Hepatocyte (in vitro differentiated cells): ENCODE results near the gene CDR2L. TPM values are rescaled to one million over a fixed set of nuclear protein-coding genes. Genes with fewer than 3 reads are reported as not detected.
"Not testable (repeated sequence)": the region's sequence is repeated elsewhere in the genome, so short reads cannot be mapped to it uniquely, and the experiment has no call there.

Experiments used
- DNase-seq: peaks from one replicate; pipeline ENCODE4 v3.0.0-alpha.2; 2016; ENCODE audit warnings: low spot score
- H2AFZ ChIP-seq: fragments of 200-600 bp; sonication (generic); 2 replicates; pipeline ENCODE4 v1.6.0; 2016; ENCODE audit warnings: antibody characterized with exemption, mild to moderate bottlenecking
- H3K27ac ChIP-seq: fragments of 200-600 bp; sonication (generic); 2 replicates; pipeline ENCODE4 v1.5.1; 2016; ENCODE audit warnings: mild to moderate bottlenecking
- H3K27me3 ChIP-seq: fragments of 200-600 bp; sonication (generic); 2 replicates; pipeline ENCODE4 v1.6.1; 2016
- H3K36me3 ChIP-seq: fragments of 200-600 bp; sonication (generic); replicated peaks from 2 replicates; pipeline ENCODE4 v1.5.1; 2016; ENCODE audit warnings: low read depth; ENCODE audit not compliant: insufficient read depth
- H3K4me1 ChIP-seq: fragments of 200-600 bp; sonication (generic); 2 replicates; pipeline ENCODE4 v1.5.1; 2016; ENCODE audit warnings: mild to moderate bottlenecking, moderate library complexity; ENCODE audit not compliant: insufficient read depth
- H3K4me2 ChIP-seq: fragments of 200-600 bp; sonication (generic); 2 replicates; pipeline ENCODE4 v1.6.0; 2016
- H3K4me3 ChIP-seq: fragments of 200-600 bp; sonication (generic); 2 replicates; pipeline ENCODE4 v1.5.1; 2016; ENCODE audit warnings: mild to moderate bottlenecking
- H3K79me2 ChIP-seq: fragments of 200-600 bp; sonication (generic); 2 replicates; pipeline ENCODE4 v1.6.0; 2017; ENCODE audit warnings: mild to moderate bottlenecking
- H3K9me2 ChIP-seq: fragments of 200-600 bp; sonication (generic); replicated peaks from 2 replicates; pipeline ENCODE4 v1.6.0; 2017; ENCODE audit warnings: mild to moderate bottlenecking; ENCODE audit not compliant: insufficient read depth
- H3K9me3 ChIP-seq: fragments of 200-600 bp; sonication (generic); 2 replicates; pipeline ENCODE4 v1.5.1; 2016; ENCODE audit warnings: low read depth, mild to moderate bottlenecking
- H4K20me1 ChIP-seq: fragments of 200-600 bp; sonication (generic); 2 replicates; pipeline ENCODE4 v1.6.0; 2016; ENCODE audit warnings: mild to moderate bottlenecking; ENCODE audit not compliant: insufficient read depth, poor library complexity, severe bottlenecking
- EZH2 ChIP-seq: fragments of 200-600 bp; sonication (generic); IDR thresholded peaks from 2 replicates; pipeline ENCODE4 v1.6.1; 2016; ENCODE audit warnings: antibody characterized with exemption, mild to moderate bottlenecking, borderline replicate concordance
- EZH2phosphoT487 ChIP-seq: fragments of 200-600 bp; sonication (generic); IDR thresholded peaks from one replicate; pipeline ENCODE4 v1.6.1; 2018; ENCODE audit warnings: antibody characterized with exemption, mild to moderate bottlenecking, low read depth, moderate library complexity; ENCODE audit not compliant: unreplicated experiment, severe bottlenecking
- WGBS: methylation state at CpG from one replicate; pipeline ENCODE4 v1.1.6; 2016; ENCODE audit warnings: low lambda C conversion rate; ENCODE audit errors: missing lambda C conversion rate; 5-methylcytosine and 5-hydroxymethylcytosine counted together
- polyA plus RNA-seq: library from polyadenylated mRNA; unstranded; fragments of >200 nt; fragmentation: Nextera tagmentation; extraction: Ambion mirVana; gene quantifications from 2 replicates; pipeline ENCODE4 v1.2.1, GENCODE V29; 2016
- total RNA-seq: library from RNA; depleted of rRNA; stranded (reverse); fragments of >200 nt; gene quantifications from 2 replicates; pipeline ENCODE4 v1.2.3, GENCODE V29; 2014
- TF ChIP-seq, protein P1 (sequence below): fragments of 200-600 bp; sonication (generic); IDR thresholded peaks from 2 replicates; pipeline ENCODE4 v1.5.1; 2016; ENCODE audit warnings: antibody characterized with exemption, mild to moderate bottlenecking; ENCODE audit not compliant: poor library complexity

Gene CDR2L
- total and polyA plus RNA-seq, 2 experiments from 2014 or later: 16.4 to 17.0 TPM

DNA sequence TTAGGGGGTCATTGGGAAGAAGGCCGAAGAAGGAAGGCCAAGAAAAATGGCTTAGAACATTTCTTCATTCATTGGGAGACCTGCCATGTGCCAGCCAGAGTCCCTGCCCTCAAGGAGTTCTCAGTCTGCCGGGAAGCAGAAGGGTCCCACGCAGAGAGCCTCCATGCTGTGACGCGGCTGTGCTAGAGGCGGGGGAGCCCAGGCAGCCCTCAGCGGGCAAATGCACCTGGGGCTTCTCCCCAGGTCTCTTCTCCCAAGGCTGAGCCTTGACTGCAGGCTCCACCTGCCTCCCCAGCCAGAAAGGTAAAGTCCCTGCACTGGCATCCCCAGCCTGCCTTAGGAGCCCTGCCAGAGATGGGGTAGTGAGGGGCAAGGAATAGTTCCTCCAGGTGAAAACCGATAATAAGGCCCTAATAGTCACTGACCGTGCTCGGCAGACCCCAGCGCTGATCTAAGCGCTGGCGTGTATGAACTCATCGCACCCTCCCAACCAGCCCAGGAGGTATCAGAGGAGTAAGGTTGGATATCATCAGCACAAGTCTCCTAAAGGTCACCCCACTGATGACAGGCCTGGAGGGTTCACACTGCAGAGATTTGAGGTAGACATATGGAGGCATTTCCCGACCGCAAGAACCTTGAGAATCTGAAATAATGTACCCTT, 6.0 kb upstream of the CDR2L start:
- H3K27ac ChIP-seq: peak overlapping the region; percentile 94
- no peaks in the 10 kb centered on the region for H3K36me3 ChIP-seq
- H3K9me3 ChIP-seq: no peaks in the 10 kb centered on the region
- peak overlapping the region; percentile 87 for H3K4me2 ChIP-seq
- no peaks in the 10 kb centered on the region for H3K27me3 ChIP-seq
- TF ChIP-seq, protein P1, sequence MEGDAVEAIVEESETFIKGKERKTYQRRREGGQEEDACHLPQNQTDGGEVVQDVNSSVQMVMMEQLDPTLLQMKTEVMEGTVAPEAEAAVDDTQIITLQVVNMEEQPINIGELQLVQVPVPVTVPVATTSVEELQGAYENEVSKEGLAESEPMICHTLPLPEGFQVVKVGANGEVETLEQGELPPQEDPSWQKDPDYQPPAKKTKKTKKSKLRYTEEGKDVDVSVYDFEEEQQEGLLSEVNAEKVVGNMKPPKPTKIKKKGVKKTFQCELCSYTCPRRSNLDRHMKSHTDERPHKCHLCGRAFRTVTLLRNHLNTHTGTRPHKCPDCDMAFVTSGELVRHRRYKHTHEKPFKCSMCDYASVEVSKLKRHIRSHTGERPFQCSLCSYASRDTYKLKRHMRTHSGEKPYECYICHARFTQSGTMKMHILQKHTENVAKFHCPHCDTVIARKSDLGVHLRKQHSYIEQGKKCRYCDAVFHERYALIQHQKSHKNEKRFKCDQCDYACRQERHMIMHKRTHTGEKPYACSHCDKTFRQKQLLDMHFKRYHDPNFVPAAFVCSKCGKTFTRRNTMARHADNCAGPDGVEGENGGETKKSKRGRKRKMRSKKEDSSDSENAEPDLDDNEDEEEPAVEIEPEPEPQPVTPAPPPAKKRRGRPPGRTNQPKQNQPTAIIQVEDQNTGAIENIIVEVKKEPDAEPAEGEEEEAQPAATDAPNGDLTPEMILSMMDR: no peak
- TF ChIP-seq EZH2phosphoT487: no peak
- TF ChIP-seq EZH2: no peak
- H3K4me3 ChIP-seq: peak overlapping the region; percentile 54
- H3K79me2 ChIP-seq: peaks cover 5% of the 10 kb centered on the region
- DNase-seq: no peak
- no peaks in the 10 kb centered on the region for H4K20me1 ChIP-seq
- peak overlapping the region; percentile 82 for H2AFZ ChIP-seq
- WGBS: 84% methylated on average over 16 of the region's 16 CpGs
- H3K4me1 ChIP-seq: peaks cover 6% of the 10 kb centered on the region
- no peaks in the 10 kb centered on the region for H3K9me2 ChIP-seq

DNA sequence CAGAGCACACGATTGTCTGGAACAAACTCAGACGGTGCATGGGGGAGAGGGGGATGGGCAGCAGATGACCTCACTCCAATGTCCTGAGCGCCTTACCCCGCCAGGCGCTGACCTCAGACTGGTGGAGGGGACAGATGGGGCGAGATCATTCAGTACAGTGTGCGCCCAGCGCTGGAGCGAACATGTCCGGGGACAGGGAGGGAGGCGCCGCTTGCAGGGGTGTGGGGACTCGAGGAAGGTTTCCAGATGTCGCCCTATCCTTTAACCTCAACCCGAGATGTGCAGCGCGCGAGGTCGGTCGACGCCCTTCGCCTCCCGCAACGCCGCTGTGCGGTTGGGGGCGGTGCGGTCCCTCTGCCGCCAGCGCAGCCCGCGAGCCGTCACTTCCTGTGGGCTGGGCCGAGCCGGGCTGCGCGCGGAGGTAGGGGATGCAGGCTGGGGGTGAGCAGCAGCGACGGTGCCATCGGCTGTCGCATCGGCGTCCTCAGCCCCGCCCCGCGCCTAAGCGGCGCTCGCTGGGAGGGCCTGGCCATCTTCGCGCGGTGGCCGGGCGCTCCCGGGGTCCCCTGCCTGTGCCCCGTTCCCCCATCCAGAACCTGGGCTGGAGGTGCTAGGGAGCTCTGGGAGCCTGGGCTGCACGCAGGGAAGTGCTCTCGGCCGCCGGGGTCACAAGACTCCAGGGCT, 5.3 kb upstream of the CDR2L start:
- H2AFZ ChIP-seq: peak overlapping the region; percentile 82
- TF ChIP-seq EZH2phosphoT487 (no peak), EZH2 (no peak)
- TF ChIP-seq, protein P1: no peak
- peak; percentile 92 for DNase-seq
- peaks cover 12% of the 10 kb centered on the region for H3K4me1 ChIP-seq
- no peaks in the 10 kb centered on the region for H3K27me3 ChIP-seq
- peaks cover 5% of the 10 kb centered on the region for H3K79me2 ChIP-seq
- no peaks in the 10 kb centered on the region for H4K20me1 ChIP-seq
- H3K9me2 ChIP-seq: no peaks in the 10 kb centered on the region
- peak overlapping the region; percentile 87 for H3K4me2 ChIP-seq
- WGBS: 1% methylated on average over 58 of the region's 61 CpGs
- H3K4me3 ChIP-seq: peak overlapping the region; percentile 54
- H3K9me3 ChIP-seq: no peaks in the 10 kb centered on the region
- H3K27ac ChIP-seq: peak overlapping the region; percentile 94
- no peaks in the 10 kb centered on the region for H3K36me3 ChIP-seq

DNA sequence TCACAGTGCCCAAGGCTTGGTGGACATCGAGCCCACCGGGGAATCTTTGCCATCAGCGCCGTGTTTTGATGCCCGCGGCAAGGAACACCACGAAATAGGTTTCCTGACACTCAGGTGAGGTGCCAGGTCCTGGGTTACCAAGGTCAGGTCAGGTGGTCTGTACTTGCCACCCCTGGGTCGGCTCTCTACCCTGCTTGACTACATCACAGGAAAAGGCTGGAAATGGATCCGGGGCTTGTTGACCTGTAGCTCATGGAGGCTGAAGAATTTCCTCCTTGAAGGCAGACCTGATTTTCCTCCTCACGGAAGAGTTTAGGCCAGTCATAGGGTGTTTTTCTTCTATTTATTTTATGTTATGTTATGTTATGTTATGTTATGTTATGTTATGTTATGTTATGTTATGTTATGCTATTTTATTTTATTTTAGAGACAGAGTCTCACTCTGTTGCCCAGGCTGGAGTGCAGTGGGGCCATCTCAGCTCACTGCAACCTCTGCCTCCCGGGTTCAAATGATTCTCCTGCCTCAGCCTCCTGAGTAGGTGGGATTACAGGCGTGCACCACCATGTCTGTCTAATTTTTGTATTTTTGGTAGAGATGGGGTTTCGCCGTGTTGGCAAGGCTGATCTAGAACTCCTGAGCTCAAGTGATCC, 4.6 kb upstream of the CDR2L start:
- peak overlapping the region; percentile 87 for H3K4me2 ChIP-seq
- not testable (repeated sequence) for H3K36me3 ChIP-seq, H4K20me1 ChIP-seq, H3K9me2 ChIP-seq, H3K27me3 ChIP-seq, H3K9me3 ChIP-seq, H3K79me2 ChIP-seq
- H2AFZ ChIP-seq: peak overlapping the region; percentile 82
- DNase-seq: peak; percentile 27
- peak overlapping the region; percentile 94 for H3K27ac ChIP-seq
- peak overlapping the region; percentile 54 for H3K4me3 ChIP-seq
- 28% methylated on average over 14 of the region's 14 CpGs for WGBS
- peaks cover 13% of the 10 kb centered on the region for H3K4me1 ChIP-seq

DNA sequence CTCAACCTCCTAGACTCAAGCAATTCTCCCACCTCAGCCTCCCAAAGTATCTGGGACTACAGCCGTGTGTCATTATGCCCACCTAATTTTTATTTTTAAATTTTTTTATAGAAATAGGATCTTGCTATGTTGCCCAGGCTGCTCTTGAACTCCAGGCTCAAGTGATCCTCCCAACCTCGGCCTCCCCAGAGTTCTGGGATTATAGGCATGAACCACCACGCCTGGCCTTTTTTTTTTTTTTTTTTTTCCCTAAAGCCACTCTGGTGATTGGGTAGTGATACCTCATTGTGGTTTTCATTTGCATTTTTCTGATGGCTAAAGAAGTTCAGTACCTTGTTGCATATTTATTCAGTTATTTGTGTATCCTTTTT, 1.2 kb upstream of the CDR2L start:
- no peak for DNase-seq
- TF ChIP-seq EZH2 (no peak), EZH2phosphoT487 (no peak)
- TF ChIP-seq, protein P1: no peak
- Histone ChIP-seq H3K9me3 (no peaks in the 10 kb centered on the region), H3K79me2 (peaks cover 32% of the 10 kb centered on the region), H3K27me3 (no peaks in the 10 kb centered on the region), H2AFZ (no peak overlapping the region), H3K36me3 (no peaks in the 10 kb centered on the region), H3K4me3 (no peak overlapping the region), H3K4me1 (peaks cover 29% of the 10 kb centered on the region), H3K9me2 (no peaks in the 10 kb centered on the region), H4K20me1 (no peaks in the 10 kb centered on the region), H3K4me2 (no peak overlapping the region), H3K27ac (no peak overlapping the region)
- 90% methylated on average over 3 of the region's 3 CpGs for WGBS
